Spleen (tissue), 7 donors: ENCODE results near the gene CHMP4B.
"Not testable (repeated sequence)": the region's sequence is repeated elsewhere in the genome, so short reads cannot be mapped to it uniquely, and the experiment has no call there.

Experiments used
- CTCF ChIP-seq, 11 experiments: fragments of 200-600 bp in 7 of 11; fragments of 450-650 bp in 4 of 11; sonication (generic) in 4 of 11; IDR thresholded peaks in 8 of 11; conservative IDR thresholded peaks in 3 of 11; 1 replicate in 7 of 11; 2 replicates in 4 of 11; pipeline versions ENCODE4 v1.4.0 to v1.8.0; 2016 to 2021; ENCODE audit warnings: antibody characterized with exemption in 11 of 11, inconsistent platforms in 4 of 11, mild to moderate bottlenecking in 1 of 11
- POLR2AphosphoS5 ChIP-seq, 3 donors: sonication (generic); formaldehyde crosslinking; IDR thresholded peaks; one replicate each; pipeline ENCODE4 v1.5.1; 2017; ENCODE audit warnings: antibody characterized with exemption in 3 of 3
- donor health status: DM: no; HTN: no; CAD: no; lungs with moderate emphysema.
- donor health status: DM: no; HTN: no; CAD: no.
- donor health status: DM: no; HTN: no; CAD: no.

- TF ChIP-seq POLR2AphosphoS5 (IDR thresholded peaks at IDR 0.05); CTCF (IDR thresholded peaks at IDR 0.05 in 8 of 11, conservative IDR thresholded peaks at IDR 0.05 in 3 of 11): not testable (repeated sequence)
Measured at GRCh38 chr20:33792598-33792989, 18.6 kb upstream of the CHMP4B start.
